ENCODE results near the gene CNPY3. TPM values are rescaled to one million over a fixed set of nuclear protein-coding genes. Genes with fewer than 3 reads are reported as not detected.

Gene CNPY3
- total RNA-seq, 1 donor from 2014 or later, result 36.8 TPM

- H3K9me3 Mint-ChIP-seq (ENCODE audit: unreplicated experiment), result no peaks in the 10 kb centered on the region
- no peak for TF ChIP-seq CTCF (IDR thresholded peaks at IDR 0.05; ENCODE audit: partially characterized antibody, unreplicated experiment)
- peaks cover 2% of the 10 kb centered on the region for H3K4me1 Mint-ChIP-seq (ENCODE audit: low read depth, unreplicated experiment)
- no peak for DNase-seq
- H3K36me3 Mint-ChIP-seq (ENCODE audit: unreplicated experiment), result no peaks in the 10 kb centered on the region
- H3K27me3 Mint-ChIP-seq (ENCODE audit: unreplicated experiment), result peaks cover 6% of the 10 kb centered on the region
- no peak overlapping the region for H3K27ac Mint-ChIP-seq (ENCODE audit: unreplicated experiment)
- H3K4me3 Mint-ChIP-seq (ENCODE audit: unreplicated experiment), result no peak overlapping the region
Observed at GRCh38 chr6:42909835-42910234, 19.4 kb upstream of the CNPY3 start.

- H3K9me3 Mint-ChIP-seq (ENCODE audit: unreplicated experiment), result no peaks in the 10 kb centered on the region
- peaks cover 2% of the 10 kb centered on the region for H3K4me1 Mint-ChIP-seq (ENCODE audit: low read depth, unreplicated experiment)
- DNase-seq, result peak; percentile 67
- peak overlapping the region; percentile 86 for H3K4me3 Mint-ChIP-seq (ENCODE audit: unreplicated experiment)
- peak overlapping the region; percentile 71 for H3K27ac Mint-ChIP-seq (ENCODE audit: unreplicated experiment)
- peaks cover 4% of the 10 kb centered on the region for H3K27me3 Mint-ChIP-seq (ENCODE audit: unreplicated experiment)
- no peaks in the 10 kb centered on the region for H3K36me3 Mint-ChIP-seq (ENCODE audit: unreplicated experiment)
- no peak for TF ChIP-seq CTCF (IDR thresholded peaks at IDR 0.05; ENCODE audit: partially characterized antibody, unreplicated experiment)
Observed at GRCh38 chr6:42911171-42912021, 17.9 kb upstream of the CNPY3 start.

GRCh38 chr6:42914546-42914945 is 14.7 kb upstream of the CNPY3 start:
- H3K27me3 Mint-ChIP-seq (ENCODE audit: unreplicated experiment), result peaks cover 4% of the 10 kb centered on the region
- no peaks in the 10 kb centered on the region for H3K36me3 Mint-ChIP-seq (ENCODE audit: unreplicated experiment)
- peaks cover 2% of the 10 kb centered on the region for H3K4me1 Mint-ChIP-seq (ENCODE audit: low read depth, unreplicated experiment)
- no peaks in the 10 kb centered on the region for H3K9me3 Mint-ChIP-seq (ENCODE audit: unreplicated experiment)
- DNase-seq, result no peak
- no peak overlapping the region for H3K27ac Mint-ChIP-seq (ENCODE audit: unreplicated experiment)
- H3K4me3 Mint-ChIP-seq (ENCODE audit: unreplicated experiment), result no peak overlapping the region
- TF ChIP-seq CTCF (IDR thresholded peaks at IDR 0.05; ENCODE audit: partially characterized antibody, unreplicated experiment), result no peak

GRCh38 chr6:42915732-42916131 is 13.5 kb upstream of the CNPY3 start, which contains the start of gene PTCRA:
Gene PTCRA (plus strand): TSS chr6:42916053. CDS start chr6:42916070, 17 bp downstream.
- H3K9me3 Mint-ChIP-seq (ENCODE audit: unreplicated experiment), result no peaks in the 10 kb centered on the region
- no peak within 1 kb of the TSS for H3K27ac Mint-ChIP-seq (ENCODE audit: unreplicated experiment)
- TF ChIP-seq CTCF (IDR thresholded peaks at IDR 0.05; ENCODE audit: partially characterized antibody, unreplicated experiment), result no peak
- no peak within 1 kb of the TSS for H3K4me3 Mint-ChIP-seq (ENCODE audit: unreplicated experiment)
- no peak for DNase-seq
- H3K36me3 Mint-ChIP-seq (ENCODE audit: unreplicated experiment), result no peaks in the 10 kb centered on the region
- H3K4me1 Mint-ChIP-seq (ENCODE audit: low read depth, unreplicated experiment), result peaks cover 2% of the 10 kb centered on the region
- H3K27me3 Mint-ChIP-seq (ENCODE audit: unreplicated experiment), result peaks cover 4% of the 10 kb centered on the region

- Mint-ChIP-seq H3K4me3 (ENCODE audit: unreplicated experiment) (no peak overlapping the region), H3K9me3 (ENCODE audit: unreplicated experiment) (no peaks in the 10 kb centered on the region), H3K27me3 (ENCODE audit: unreplicated experiment) (peaks cover 1% of the 10 kb centered on the region), H3K36me3 (ENCODE audit: unreplicated experiment) (no peaks in the 10 kb centered on the region), H3K4me1 (ENCODE audit: low read depth, unreplicated experiment) (peaks cover under 1% of the 10 kb centered on the region), H3K27ac (ENCODE audit: unreplicated experiment) (no peak overlapping the region)
- DNase-seq, result no peak
- TF ChIP-seq CTCF (IDR thresholded peaks at IDR 0.05; ENCODE audit: partially characterized antibody, unreplicated experiment), result no peak
Observed at GRCh38 chr6:42916288-42916687, 13.0 kb upstream of the CNPY3 start.
